Mucosa of descending colon (tissue), 3 donors: ENCODE results near the gene TNFRSF25. TPM values are rescaled to one million over a fixed set of nuclear protein-coding genes. Genes with fewer than 3 reads are reported as not detected.
"Not testable (repeated sequence)": the region's sequence is repeated elsewhere in the genome, so short reads cannot be mapped to it uniquely, and the experiment has no call there.

Experiments
- ATAC-seq: fragments of 200-7000 bp; cut with Tn5 transposase; one replicate; pipeline ENCODE4 v1.9.1; 2020; ENCODE audit warnings: mild to moderate bottlenecking, moderate library complexity
- DNase-seq, 3 donors: peaks; one replicate each; pipeline ENCODE4 v3.0.0-alpha.2; 2020
- H3K36me3 ChIP-seq: fragments of 200-600 bp; one replicate; pipeline ENCODE4 v1.8.0; 2021; ENCODE audit warnings: low read depth, mild to moderate bottlenecking
- H3K4me1 ChIP-seq: fragments of 200-600 bp; one replicate; pipeline ENCODE4 v1.8.0; 2021; ENCODE audit warnings: low read depth, mild to moderate bottlenecking
- H3K4me3 ChIP-seq: fragments of 200-600 bp; one replicate; pipeline ENCODE4 v1.8.0; 2021; ENCODE audit warnings: mild to moderate bottlenecking
- H3K9me3 ChIP-seq: fragments of 200-600 bp; one replicate; pipeline ENCODE4 v1.8.0; 2021; ENCODE audit warnings: mild to moderate bottlenecking
- intact Hi-C, 2 donors: fragments of 100-400 bp; cut with DNase I in 1 of 2; cut with micrococcal nuclease in 1 of 2; formaldehyde crosslinking; loops; one replicate each; pipeline versions ENCODE4 v1.11.0 to v1.11.1; 2022; cut with DNase I, micrococcal nuclease
- total RNA-seq, 3 donors: library from RNA; stranded (reverse); fragmentation: NEBNext Ultra II Directional in 2 of 3; extraction: Animal tissue kit (Norgen Biotek cat#: 25700) in 2 of 3; gene quantifications; one replicate each; pipeline versions ENCODE4 v1.2.1 to v1.2.4, GENCODE V29; 2021 to 2023
- TF ChIP-seq, protein P1 (sequence below): fragments of 200-600 bp; IDR thresholded peaks from one replicate; pipeline ENCODE4 v1.8.0; 2022; ENCODE audit warnings: antibody characterized with exemption, mild to moderate bottlenecking
- donor health status: DM: no; HTN: no; CAD: no; lungs with moderate emphysema.
- donor health status: DM: no; HTN: no; CAD: no.
- donor health status: DM: no; HTN: yes; CAD: no.

Gene TNFRSF25
- total RNA-seq, 3 donors from 2014 or later = 18.3 to 45.1 (median 35.3) TPM

DNA sequence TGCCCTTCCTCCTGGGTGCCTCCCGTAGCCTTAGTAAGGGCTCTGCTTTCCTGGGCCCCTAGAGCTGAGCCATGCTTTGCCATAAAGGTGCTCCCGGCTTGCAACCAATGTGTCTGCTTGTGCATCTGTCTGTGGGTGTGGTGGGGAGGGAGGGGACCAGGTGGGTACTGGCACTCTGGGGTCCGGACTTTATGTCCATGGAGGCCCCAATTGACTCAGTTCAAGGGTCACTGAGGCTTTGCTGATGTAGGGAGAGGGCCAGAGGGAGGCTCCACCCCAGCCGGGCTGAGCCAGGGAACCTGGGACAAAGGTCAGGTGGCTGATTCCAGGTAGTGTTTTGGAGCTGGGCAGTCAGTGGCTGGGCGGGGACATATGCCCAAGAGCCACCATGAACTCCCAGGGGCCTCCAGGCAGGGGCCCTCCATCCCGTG lies 15.0 kb downstream of the TNFRSF25 start:
- H3K4me1 ChIP-seq = peaks cover 28% of the 10 kb centered on the region
- intact Hi-C loops = no loop called here
- DNase-seq = peak; percentile 89 to 91 (median 89)
- TF ChIP-seq, protein P1, sequence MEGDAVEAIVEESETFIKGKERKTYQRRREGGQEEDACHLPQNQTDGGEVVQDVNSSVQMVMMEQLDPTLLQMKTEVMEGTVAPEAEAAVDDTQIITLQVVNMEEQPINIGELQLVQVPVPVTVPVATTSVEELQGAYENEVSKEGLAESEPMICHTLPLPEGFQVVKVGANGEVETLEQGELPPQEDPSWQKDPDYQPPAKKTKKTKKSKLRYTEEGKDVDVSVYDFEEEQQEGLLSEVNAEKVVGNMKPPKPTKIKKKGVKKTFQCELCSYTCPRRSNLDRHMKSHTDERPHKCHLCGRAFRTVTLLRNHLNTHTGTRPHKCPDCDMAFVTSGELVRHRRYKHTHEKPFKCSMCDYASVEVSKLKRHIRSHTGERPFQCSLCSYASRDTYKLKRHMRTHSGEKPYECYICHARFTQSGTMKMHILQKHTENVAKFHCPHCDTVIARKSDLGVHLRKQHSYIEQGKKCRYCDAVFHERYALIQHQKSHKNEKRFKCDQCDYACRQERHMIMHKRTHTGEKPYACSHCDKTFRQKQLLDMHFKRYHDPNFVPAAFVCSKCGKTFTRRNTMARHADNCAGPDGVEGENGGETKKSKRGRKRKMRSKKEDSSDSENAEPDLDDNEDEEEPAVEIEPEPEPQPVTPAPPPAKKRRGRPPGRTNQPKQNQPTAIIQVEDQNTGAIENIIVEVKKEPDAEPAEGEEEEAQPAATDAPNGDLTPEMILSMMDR = no peak
- no peak overlapping the region for H3K4me3 ChIP-seq
- ATAC-seq = peak; percentile 76
- no peaks in the 10 kb centered on the region for H3K36me3 ChIP-seq
- H3K9me3 ChIP-seq = no peaks in the 10 kb centered on the region

DNA sequence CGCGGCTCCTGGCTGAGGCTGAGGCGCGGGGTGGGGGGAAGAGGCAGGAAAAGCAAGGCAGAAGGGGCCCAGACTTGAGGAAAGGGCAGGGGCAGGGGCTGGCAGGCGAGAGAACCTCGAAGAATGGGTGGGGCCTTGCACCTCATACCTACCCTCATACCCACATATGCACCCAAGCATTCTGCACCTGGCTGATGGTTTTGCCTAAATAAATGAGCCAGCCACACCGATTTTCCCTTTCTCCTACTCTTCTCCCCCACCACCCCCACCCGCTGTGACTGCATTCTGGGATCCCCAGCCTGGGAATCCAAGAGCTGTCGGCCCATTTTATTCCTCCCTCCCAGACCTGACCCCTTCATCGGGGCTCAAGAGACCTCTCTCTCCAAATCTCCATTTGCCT lies 15.5 kb downstream of the TNFRSF25 start:
- intact Hi-C loops, DNase-seq, H3K36me3 ChIP-seq, ATAC-seq, H3K4me3 ChIP-seq, H3K9me3 ChIP-seq: not testable (repeated sequence)
- peaks cover 28% of the 10 kb centered on the region for H3K4me1 ChIP-seq

- no peaks in the 10 kb centered on the region for H3K9me3 ChIP-seq
- peaks cover 28% of the 10 kb centered on the region for H3K4me1 ChIP-seq
- peak in 2 of 3 donors; percentile 55 to 57 for DNase-seq
- no peak overlapping the region for H3K4me3 ChIP-seq
- TF ChIP-seq, protein P1 = no peak
- H3K36me3 ChIP-seq = no peaks in the 10 kb centered on the region
- intact Hi-C loops = no loop called here
- ATAC-seq = no peak
Observed at GRCh38 chr1:6450005-6450450, 15.9 kb downstream of the TNFRSF25 start.

GRCh38 chr1:6448749-6449631 lies 17.0 kb downstream of the TNFRSF25 start:
- ATAC-seq (peak; percentile 29), DNase-seq (peak in 2 of 3 donors; percentile 63 to 74)
- intact Hi-C loops = no loop called here
- Histone ChIP-seq H3K9me3 (no peaks in the 10 kb centered on the region), H3K4me3 (no peak overlapping the region), H3K36me3 (no peaks in the 10 kb centered on the region), H3K4me1 (peaks cover 28% of the 10 kb centered on the region)
- TF ChIP-seq, protein P1 = no peak

- Histone ChIP-seq H3K4me3 (no peak overlapping the region), H3K9me3 (no peaks in the 10 kb centered on the region), H3K36me3 (no peaks in the 10 kb centered on the region), H3K4me1 (peaks cover 28% of the 10 kb centered on the region)
- peak; percentile 64 to 83 (median 83) for DNase-seq
- intact Hi-C loops = no loop called here
- TF ChIP-seq, protein P1 = no peak
- ATAC-seq = peak; percentile 51
Observed at GRCh38 chr1:6447818-6448748, 17.9 kb downstream of the TNFRSF25 start.
